Activated naive CD4-positive, alpha-beta T cell treated with anti-CD3 and anti-CD28 coated beads, Interleukin-2, amount 10 ng/mL, durations not matched to agents 7 days and 5 days (primary cell): ENCODE results near the gene INSYN2A.

Experiments
- CTCF ChIA-PET: fragments of 350-600 bp; sonication (Branson Sonifier 250); formaldehyde crosslinking; loops from one replicate; lab custom pipeline; 2021; ENCODE audit warnings: antibody characterized with exemption; lab: Charles Lee
- DNase-seq: peaks from one replicate; pipeline ENCODE4 v3.0.0-alpha.2; 2020
- H3K27ac Mint-ChIP-seq: one replicate; pipeline ENCODE4 v1.8.0; 2021; ENCODE audit warnings: mild to moderate bottlenecking, moderate library complexity, mixed read lengths
- H3K27me3 Mint-ChIP-seq: one replicate; pipeline ENCODE4 v1.8.0; 2021; ENCODE audit warnings: mild to moderate bottlenecking, mixed read lengths
- H3K36me3 Mint-ChIP-seq: one replicate; pipeline ENCODE4 v1.8.0; 2021; ENCODE audit warnings: mixed read lengths
- H3K4me1 Mint-ChIP-seq: one replicate; pipeline ENCODE4 v1.8.0; 2021; ENCODE audit warnings: mixed read lengths
- H3K4me3 Mint-ChIP-seq: one replicate; pipeline ENCODE4 v1.8.0; 2021; ENCODE audit warnings: mild to moderate bottlenecking, moderate library complexity, mixed read lengths
- H3K9me3 Mint-ChIP-seq: one replicate; pipeline ENCODE4 v1.8.0; 2021; ENCODE audit warnings: mixed read lengths

The INSYN2A gene

DNA sequence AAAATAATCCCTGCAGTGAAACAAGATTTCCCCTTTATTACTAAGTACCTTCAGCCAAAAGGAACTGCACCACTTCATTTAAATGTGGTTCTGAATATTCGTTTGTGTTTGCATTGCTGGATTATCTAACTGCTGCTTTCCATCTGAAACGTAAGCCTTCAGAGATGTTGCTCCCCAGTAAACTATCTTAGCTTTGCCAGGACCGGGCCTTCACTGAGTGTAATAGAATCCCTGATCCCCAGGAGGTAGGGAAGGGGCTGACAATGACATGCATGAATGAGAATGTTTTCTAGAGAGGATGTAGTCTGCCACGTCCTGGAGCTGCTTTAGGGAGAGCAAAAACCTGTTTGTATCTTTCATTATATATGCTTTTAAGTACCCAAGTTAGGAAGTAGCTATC lies 19.5 kb upstream of the INSYN2A start:
- CTCF ChIA-PET = no interaction called here
- Mint-ChIP-seq H3K4me3 (no peak overlapping the region), H3K4me1 (no peaks in the 10 kb centered on the region), H3K36me3 (no peaks in the 10 kb centered on the region), H3K27me3 (no peaks in the 10 kb centered on the region), H3K27ac (no peak overlapping the region), H3K9me3 (no peaks in the 10 kb centered on the region)
- no peak for DNase-seq

DNA sequence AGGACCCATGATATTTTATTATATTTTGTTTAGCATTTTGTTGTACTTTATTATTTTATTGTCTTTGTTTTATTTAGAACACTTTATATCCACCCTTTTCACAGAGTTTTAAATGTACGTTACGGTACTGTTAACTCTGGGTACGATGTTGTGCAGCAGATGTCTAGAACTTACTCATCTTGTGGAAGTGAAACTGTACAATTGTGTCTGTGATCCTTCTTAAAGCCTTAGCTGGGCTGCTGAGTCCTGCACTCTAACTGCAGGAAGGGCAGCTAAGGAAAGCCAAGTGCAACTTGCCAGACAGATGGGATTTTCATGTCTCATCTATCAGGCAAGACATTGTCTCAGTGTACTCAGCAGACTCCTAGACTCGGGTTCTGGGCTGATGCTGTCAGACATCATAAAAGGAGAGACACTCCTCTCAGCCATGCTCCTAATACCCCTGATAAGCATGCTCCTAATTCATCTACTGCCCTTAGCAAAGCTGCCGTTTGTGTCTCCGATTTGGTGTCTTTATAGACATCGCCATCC lies 14.6 kb upstream of the INSYN2A start:
- Mint-ChIP-seq H3K9me3 (no peaks in the 10 kb centered on the region), H3K4me1 (no peaks in the 10 kb centered on the region)

DNA sequence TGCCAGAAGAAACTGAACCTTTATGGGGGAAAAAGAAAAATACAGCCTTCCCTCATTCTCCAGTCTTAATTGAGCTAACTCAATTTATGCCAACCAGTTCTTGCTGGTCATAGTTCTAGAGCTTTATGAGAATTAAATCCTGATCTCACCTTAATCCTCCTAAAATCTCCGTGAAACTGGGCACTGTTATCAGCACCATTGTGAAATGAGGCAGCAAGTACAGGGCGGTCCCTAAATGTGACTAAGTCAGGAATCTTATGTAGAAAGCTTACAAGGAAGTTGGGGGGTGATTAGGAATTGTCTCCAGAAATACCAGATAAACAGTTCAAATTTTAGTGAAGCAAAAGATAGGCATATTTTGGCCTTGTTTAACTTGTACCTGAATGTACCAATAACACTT lies 10.7 kb upstream of the INSYN2A start:
- no peaks in the 10 kb centered on the region for H3K4me1 Mint-ChIP-seq
- H3K9me3 Mint-ChIP-seq = no peaks in the 10 kb centered on the region
- H3K27ac Mint-ChIP-seq = no peak overlapping the region
- no peaks in the 10 kb centered on the region for H3K36me3 Mint-ChIP-seq
- CTCF ChIA-PET = no interaction called here
- H3K27me3 Mint-ChIP-seq = no peaks in the 10 kb centered on the region
- no peak overlapping the region for H3K4me3 Mint-ChIP-seq
- no peak for DNase-seq

More for the DNA sequence above, 14.6 kb upstream of the INSYN2A start:
- H3K27me3 Mint-ChIP-seq = no peaks in the 10 kb centered on the region
- CTCF ChIA-PET = interaction anchor here (1.4 kb wide), 1 partner anchor 12 kb away, joined by 5 read pairs; no protein-coding TSS in a partner anchor
- no peaks in the 10 kb centered on the region for H3K36me3 Mint-ChIP-seq
- H3K4me3 Mint-ChIP-seq = no peak overlapping the region
- no peak for DNase-seq
- no peak overlapping the region for H3K27ac Mint-ChIP-seq

DNA sequence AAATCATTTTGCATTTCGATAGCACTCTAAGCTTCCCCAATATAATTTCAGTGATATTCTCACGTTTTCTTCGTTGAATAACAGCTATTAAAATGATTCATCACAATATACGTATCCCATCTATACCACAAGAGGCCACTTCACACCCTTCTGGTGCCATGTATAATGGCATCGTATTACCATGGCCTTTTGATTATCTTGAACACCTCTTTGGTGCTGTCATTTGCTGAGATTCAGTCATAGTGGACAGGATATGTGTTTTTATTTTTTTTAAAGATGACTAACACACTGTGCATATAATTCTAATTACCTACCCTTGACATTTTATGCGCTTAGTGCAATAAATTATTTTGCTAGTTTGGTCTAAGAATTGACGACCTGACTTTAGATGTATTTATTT lies 6.7 kb upstream of the INSYN2A start:
- H3K4me1 Mint-ChIP-seq = no peaks in the 10 kb centered on the region
- DNase-seq = no peak
- no peaks in the 10 kb centered on the region for H3K36me3 Mint-ChIP-seq
- no peak overlapping the region for H3K27ac Mint-ChIP-seq
- no peaks in the 10 kb centered on the region for H3K9me3 Mint-ChIP-seq
- no peak overlapping the region for H3K4me3 Mint-ChIP-seq
- no peaks in the 10 kb centered on the region for H3K27me3 Mint-ChIP-seq
- CTCF ChIA-PET = no interaction called here

DNA sequence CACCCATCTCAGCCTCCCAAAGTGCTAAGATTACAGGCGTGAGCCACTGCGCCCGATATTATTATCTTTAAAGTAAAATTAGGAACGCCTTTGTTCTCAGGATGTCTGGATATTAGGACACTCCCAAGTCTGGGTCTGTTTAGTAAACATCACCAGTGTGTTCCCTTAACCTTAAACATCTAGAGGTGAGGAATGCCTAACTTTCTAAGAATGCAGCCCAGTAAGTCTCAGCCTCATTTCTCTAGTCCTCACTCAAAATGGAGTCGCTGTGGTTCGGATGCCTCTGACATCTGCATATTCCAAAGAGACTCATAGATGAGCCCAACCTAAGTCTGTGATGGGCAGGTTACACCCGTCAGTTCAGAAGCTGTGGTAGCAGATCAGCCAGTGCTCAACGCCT lies 4.3 kb upstream of the INSYN2A start:
- CTCF ChIA-PET = no interaction called here
- no peaks in the 10 kb centered on the region for H3K4me1 Mint-ChIP-seq

DNA sequence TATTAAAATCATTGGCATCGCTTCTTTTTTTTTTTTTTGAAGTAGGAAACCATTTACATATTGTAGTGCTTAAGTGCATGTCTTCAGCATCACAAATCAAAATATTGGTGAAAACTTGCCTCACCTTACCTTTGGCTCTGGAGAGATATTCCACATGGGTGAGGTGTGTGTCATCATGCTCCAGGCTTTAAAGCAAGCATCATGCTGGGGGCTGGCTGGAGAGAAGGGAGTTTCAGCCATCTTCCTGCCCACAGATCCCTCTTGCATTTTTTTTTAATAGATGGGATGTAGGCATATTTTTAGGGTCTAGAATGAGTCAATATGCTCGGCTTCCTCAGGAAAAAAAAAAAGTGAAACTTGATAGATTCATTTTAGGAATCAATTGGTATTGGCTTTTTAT lies 2.3 kb upstream of the INSYN2A start:
- Mint-ChIP-seq H3K27me3 (peaks cover 36% of the 10 kb centered on the region), H3K4me1 (no peaks in the 10 kb centered on the region), H3K9me3 (no peaks in the 10 kb centered on the region), H3K27ac (no peak overlapping the region), H3K36me3 (no peaks in the 10 kb centered on the region), H3K4me3 (no peak overlapping the region)
- CTCF ChIA-PET = no interaction called here
- DNase-seq = no peak

More for the DNA sequence above, 4.3 kb upstream of the INSYN2A start:
- Mint-ChIP-seq H3K27ac (no peak overlapping the region), H3K4me3 (no peak overlapping the region), H3K9me3 (no peaks in the 10 kb centered on the region), H3K27me3 (peaks cover 22% of the 10 kb centered on the region), H3K36me3 (no peaks in the 10 kb centered on the region)
- no peak for DNase-seq

DNA sequence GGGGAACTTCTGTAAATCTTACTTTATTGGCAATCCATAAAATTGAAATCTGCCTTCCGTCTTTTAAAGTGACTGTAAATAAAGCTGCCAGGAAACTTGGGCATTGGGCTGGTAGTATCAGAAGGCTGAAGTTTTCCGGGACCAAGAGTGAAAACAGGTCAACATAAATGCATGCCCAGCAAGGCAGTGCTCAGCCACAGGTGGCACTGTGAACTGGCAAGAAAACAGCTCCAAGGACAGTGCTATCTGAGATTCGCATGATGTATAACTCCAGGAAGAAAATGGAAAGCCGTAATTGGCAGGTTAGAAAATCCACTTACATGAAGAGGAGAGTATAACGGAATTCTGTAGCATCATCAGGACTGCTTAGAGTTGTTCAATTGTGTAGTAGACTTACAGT lies 1.9 kb upstream of the INSYN2A start:
- peaks cover 36% of the 10 kb centered on the region for H3K27me3 Mint-ChIP-seq

DNA sequence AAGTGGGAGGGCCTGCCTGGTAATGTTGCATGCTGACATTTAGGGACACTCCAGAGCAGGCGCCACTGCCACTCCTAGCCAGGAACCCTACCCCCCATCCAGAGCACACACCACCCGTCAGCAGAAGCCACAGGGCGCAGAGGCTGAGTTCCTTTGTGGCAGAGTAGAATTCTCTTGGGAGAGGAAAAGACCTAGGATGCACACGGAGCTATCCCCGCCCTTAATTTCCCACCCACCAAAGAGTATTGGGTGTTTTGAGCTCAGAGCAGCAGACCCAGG lies 702 bp upstream of the INSYN2A start:
- no peaks in the 10 kb centered on the region for H3K9me3 Mint-ChIP-seq
- DNase-seq = no peak
- no peaks in the 10 kb centered on the region for H3K4me1 Mint-ChIP-seq
- CTCF ChIA-PET = no interaction called here
- no peaks in the 10 kb centered on the region for H3K36me3 Mint-ChIP-seq
- no peak overlapping the region for H3K4me3 Mint-ChIP-seq
- H3K27ac Mint-ChIP-seq = no peak overlapping the region
- H3K27me3 Mint-ChIP-seq = peaks cover 36% of the 10 kb centered on the region

More for the DNA sequence above, 1.9 kb upstream of the INSYN2A start:
- H3K4me3 Mint-ChIP-seq = no peak overlapping the region
- no peak for DNase-seq
- H3K9me3 Mint-ChIP-seq = no peaks in the 10 kb centered on the region
- no peaks in the 10 kb centered on the region for H3K36me3 Mint-ChIP-seq
- no peaks in the 10 kb centered on the region for H3K4me1 Mint-ChIP-seq
- H3K27ac Mint-ChIP-seq = no peak overlapping the region
- CTCF ChIA-PET = no interaction called here

DNA sequence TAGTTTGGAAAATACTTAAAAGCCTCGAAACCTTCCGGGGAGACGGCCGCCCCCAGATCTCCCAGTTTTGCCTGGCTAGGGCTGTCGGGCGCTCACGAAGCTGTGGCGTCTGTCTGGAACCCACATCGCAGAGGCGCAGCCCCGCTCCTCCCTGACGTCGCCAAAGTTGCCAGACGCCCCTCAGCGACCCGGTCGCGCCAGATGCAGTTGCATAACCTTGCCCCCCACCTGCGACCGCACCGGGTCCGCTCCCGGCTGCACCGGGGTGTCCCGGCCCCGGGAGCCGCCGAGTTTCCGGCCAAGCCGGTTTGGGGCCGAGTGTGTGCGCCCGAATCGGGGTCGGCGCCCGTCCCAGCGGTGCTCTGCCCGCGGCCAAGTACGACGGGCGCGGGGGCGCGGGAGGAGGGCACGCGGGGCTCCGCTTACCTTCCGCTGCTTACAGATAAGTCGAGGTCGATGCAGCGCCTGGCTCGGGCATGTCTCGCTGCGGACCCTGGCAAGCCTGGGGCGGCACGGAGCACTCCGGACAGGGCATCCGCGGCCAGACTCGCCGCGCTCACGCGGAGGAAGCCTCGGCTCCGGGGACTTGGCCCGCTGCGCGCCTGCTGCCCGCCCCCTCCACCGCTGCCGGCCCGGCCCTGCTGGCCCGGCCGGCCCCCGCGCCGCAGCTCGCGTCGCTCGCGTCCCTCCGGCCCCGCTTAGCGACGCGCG lies 665 bp downstream of the INSYN2A start:
- no peak for DNase-seq
- Mint-ChIP-seq H3K9me3 (no peaks in the 10 kb centered on the region), H3K27me3 (peaks cover 36% of the 10 kb centered on the region)

DNA sequence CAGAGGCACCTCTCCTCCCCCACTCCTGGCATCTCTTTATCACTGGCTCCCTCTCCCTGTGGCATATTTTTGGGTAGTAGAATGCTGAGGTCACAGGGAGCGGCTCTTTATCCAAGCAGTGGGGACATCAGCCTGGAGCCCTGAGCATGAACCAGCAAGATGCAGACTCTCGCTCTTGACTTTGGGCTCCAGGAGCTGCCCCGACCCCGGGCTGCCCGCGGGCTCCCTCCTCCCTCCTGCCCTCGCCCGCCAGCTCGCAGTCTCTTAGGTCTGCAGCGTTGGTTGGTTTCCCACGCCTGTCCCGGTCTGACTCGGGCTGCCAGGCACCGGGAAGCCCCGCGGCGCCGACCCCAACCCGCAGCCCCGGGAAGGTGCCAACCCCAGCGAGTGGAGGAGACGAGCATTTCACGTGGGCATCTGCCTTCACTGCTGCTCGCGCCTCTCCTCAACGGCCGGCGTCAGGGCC lies 1.3 kb downstream of the INSYN2A start:
- no peaks in the 10 kb centered on the region for H3K9me3 Mint-ChIP-seq
- no peak overlapping the region for H3K27ac Mint-ChIP-seq
- CTCF ChIA-PET = no interaction called here
- no peaks in the 10 kb centered on the region for H3K36me3 Mint-ChIP-seq
- H3K4me1 Mint-ChIP-seq = no peaks in the 10 kb centered on the region
- H3K27me3 Mint-ChIP-seq = peaks cover 36% of the 10 kb centered on the region
- H3K4me3 Mint-ChIP-seq = no peak overlapping the region
- no peak for DNase-seq

More for the DNA sequence above, 665 bp downstream of the INSYN2A start:
- H3K4me1 Mint-ChIP-seq = no peaks in the 10 kb centered on the region
- CTCF ChIA-PET = no interaction called here
- no peak overlapping the region for H3K27ac Mint-ChIP-seq
- H3K36me3 Mint-ChIP-seq = no peaks in the 10 kb centered on the region
- no peak overlapping the region for H3K4me3 Mint-ChIP-seq

DNA sequence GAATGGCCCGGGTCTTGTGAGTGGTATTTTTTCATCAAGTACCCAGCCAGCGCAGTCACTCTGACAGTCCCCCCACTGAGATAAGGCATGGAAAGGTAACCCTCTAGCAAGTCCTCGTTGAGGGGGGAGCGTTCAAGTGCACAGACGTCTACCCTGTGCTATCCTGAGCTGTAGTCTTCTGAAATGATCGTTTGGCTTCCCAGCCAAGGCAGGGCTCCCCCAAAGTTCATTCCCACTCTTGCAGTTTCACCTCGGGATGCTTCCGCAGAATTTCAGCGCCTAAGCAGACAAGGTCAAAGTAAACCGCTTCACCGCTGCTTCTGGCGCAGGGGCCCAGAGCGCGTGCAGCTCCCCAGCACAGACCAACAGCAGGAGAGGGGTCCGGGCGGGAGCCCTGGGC lies 1.8 kb downstream of the INSYN2A start:
- no peaks in the 10 kb centered on the region for H3K36me3 Mint-ChIP-seq
- H3K4me3 Mint-ChIP-seq = no peak overlapping the region
- no peak for DNase-seq
- H3K4me1 Mint-ChIP-seq = no peaks in the 10 kb centered on the region
- no peaks in the 10 kb centered on the region for H3K9me3 Mint-ChIP-seq
- no peak overlapping the region for H3K27ac Mint-ChIP-seq
- CTCF ChIA-PET = no interaction called here
- H3K27me3 Mint-ChIP-seq = peaks cover 36% of the 10 kb centered on the region

DNA sequence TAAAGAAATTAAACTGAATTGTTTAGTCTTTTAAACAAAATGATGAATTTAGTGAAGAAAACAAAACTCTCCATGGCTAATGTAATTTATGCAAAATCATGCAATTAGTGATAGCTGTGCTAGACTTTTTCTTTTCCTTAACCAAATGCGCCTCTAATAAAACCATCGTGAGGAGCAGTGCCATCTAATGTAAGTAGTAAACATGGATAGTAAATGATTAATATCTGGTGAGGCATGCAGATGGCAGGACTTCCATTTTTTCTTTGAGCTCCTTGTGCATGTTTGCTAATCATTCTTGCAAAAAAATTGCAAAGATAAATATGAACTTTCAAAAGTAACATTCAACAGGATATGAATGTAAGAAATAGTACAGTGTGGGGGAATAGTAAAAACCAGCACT lies 2.3 kb downstream of the INSYN2A start:
- DNase-seq = no peak
- Mint-ChIP-seq H3K4me1 (no peaks in the 10 kb centered on the region), H3K9me3 (no peaks in the 10 kb centered on the region), H3K4me3 (no peak overlapping the region), H3K36me3 (no peaks in the 10 kb centered on the region), H3K27me3 (peaks cover 36% of the 10 kb centered on the region), H3K27ac (no peak overlapping the region)
- CTCF ChIA-PET = no interaction called here

DNA sequence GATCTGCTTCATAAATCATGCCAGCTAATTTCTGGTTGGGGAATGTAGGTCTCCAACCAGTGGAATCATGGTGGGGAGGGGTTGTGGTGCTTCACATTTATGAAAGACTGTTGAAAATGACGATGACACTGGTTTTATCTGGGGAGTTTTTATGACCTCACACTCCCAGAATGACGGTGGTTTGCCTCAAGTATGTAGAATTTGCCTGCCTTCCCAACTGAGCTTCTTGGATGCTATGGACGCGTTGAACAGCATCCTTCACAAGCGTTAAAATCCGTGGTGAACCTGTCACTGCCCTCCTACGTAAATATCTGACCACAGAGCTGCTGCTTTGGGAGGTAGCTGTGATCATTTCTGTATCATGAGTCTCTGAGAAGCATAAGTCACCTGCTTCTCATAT lies 3.3 kb downstream of the INSYN2A start:
- no peaks in the 10 kb centered on the region for H3K4me1 Mint-ChIP-seq
- no peak overlapping the region for H3K27ac Mint-ChIP-seq
- DNase-seq = no peak
- CTCF ChIA-PET = no interaction called here
- H3K36me3 Mint-ChIP-seq = no peaks in the 10 kb centered on the region
- peaks cover 36% of the 10 kb centered on the region for H3K27me3 Mint-ChIP-seq
- H3K4me3 Mint-ChIP-seq = no peak overlapping the region
- no peaks in the 10 kb centered on the region for H3K9me3 Mint-ChIP-seq

DNA sequence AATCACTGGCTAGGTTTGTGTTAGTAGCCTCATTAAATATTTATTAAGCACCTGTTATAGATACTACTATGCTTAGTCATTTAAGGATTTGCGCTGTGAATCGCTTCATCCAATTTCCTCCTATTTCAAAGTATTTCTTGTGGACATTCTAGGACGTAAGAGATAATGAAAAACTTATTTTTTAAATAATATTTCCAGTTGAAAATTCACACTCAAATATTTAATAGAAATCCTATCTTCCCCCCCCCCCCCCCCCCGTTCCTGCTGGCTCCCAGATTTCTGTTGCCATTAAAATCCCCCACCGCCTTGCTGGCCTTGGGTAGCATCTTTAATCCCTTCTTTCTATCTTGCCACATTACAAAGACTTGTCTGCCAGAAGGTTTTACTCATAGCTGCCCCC lies 6.0 kb downstream of the INSYN2A start:
- Mint-ChIP-seq H3K4me3 (no peak overlapping the region), H3K4me1 (no peaks in the 10 kb centered on the region), H3K27ac (no peak overlapping the region), H3K36me3 (no peaks in the 10 kb centered on the region), H3K27me3 (peaks cover 12% of the 10 kb centered on the region), H3K9me3 (no peaks in the 10 kb centered on the region)
- CTCF ChIA-PET = no interaction called here
- DNase-seq = no peak

DNA sequence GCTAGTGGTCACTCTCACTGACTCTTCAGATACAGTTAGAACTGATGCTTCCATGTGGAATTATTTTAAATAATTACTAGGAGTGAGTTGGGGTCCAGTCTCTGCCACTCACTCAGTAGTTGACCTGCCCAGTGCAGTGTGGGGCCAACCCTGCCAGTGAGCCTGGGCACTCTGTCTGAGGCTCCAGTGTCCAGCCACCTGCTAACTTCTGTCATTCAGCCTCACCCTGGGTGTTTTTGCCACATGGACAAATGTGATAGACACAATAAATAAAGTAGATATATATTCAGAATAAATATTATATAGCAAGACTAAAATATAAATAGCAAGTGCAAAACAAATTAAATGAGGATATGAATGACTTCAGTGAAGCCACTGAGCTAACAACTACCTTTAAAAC lies 7.2 kb downstream of the INSYN2A start:
- CTCF ChIA-PET = no interaction called here
- H3K27me3 Mint-ChIP-seq = peaks cover under 1% of the 10 kb centered on the region

More for the DNA sequence above, 7.2 kb downstream of the INSYN2A start:
- Mint-ChIP-seq H3K27ac (no peak overlapping the region), H3K4me1 (no peaks in the 10 kb centered on the region), H3K4me3 (no peak overlapping the region), H3K36me3 (no peaks in the 10 kb centered on the region), H3K9me3 (no peaks in the 10 kb centered on the region)
- no peak for DNase-seq
